Ramos (cell line): ENCODE data around the gene CDC5L.

ENCODE experiments used
- in situ Hi-C: fragments of 300-500 bp; cut with MboI; formaldehyde crosslinking; loops from one replicate; pipeline ENCODE4 v1.14.3; 2022; ENCODE audit warnings: low sequenced_read_pairs; ENCODE audit not compliant: unreplicated experiment

The CDC5L gene

GRCh38 chr6:44409207-44409794 lies 21.8 kb downstream of the CDC5L start:
- in situ Hi-C loops: no loop called here

- in situ Hi-C loops: no loop called here
These were observed 22.9 kb downstream of the CDC5L start for GRCh38 chr6:44410363-44410762.

- in situ Hi-C loops: no loop called here
These were observed 23.6 kb downstream of the CDC5L start for GRCh38 chr6:44411141-44411540.

GRCh38 chr6:44415449-44415848 lies 27.9 kb downstream of the CDC5L start:
- in situ Hi-C loops: no loop called here

GRCh38 chr6:44415873-44416502 lies 28.5 kb downstream of the CDC5L start:
- in situ Hi-C loops: no loop called here

- in situ Hi-C loops: no loop called here
These were observed 35.0 kb downstream of the CDC5L start for GRCh38 chr6:44422531-44422930.

- in situ Hi-C loops: no loop called here
These were observed 35.8 kb downstream of the CDC5L start for GRCh38 chr6:44423306-44423705.

GRCh38 chr6:44425951-44426350 lies 38.4 kb downstream of the CDC5L start:
- in situ Hi-C loops: no loop called here

GRCh38 chr6:44428682-44429081 lies 41.2 kb downstream of the CDC5L start:
- in situ Hi-C loops: no loop called here

- in situ Hi-C loops: no loop called here
These were observed 42.8 kb downstream of the CDC5L start for GRCh38 chr6:44430326-44430725.

- in situ Hi-C loops: no loop called here
These were observed 43.7 kb downstream of the CDC5L start for GRCh38 chr6:44431118-44431725.

GRCh38 chr6:44432227-44432626 lies 44.7 kb downstream of the CDC5L start:
- in situ Hi-C loops: no loop called here

GRCh38 chr6:44432726-44433125 lies 45.2 kb downstream of the CDC5L start:
- in situ Hi-C loops: no loop called here

GRCh38 chr6:44435500-44435899 lies 48.0 kb downstream of the CDC5L start:
- in situ Hi-C loops: no loop called here

- in situ Hi-C loops: no loop called here
These were observed 51.3 kb downstream of the CDC5L start for GRCh38 chr6:44438827-44439226.

GRCh38 chr6:44439270-44440045 lies 52.0 kb downstream of the CDC5L start:
- in situ Hi-C loops: no loop called here

- in situ Hi-C loops: no loop called here
These were observed 53.8 kb downstream of the CDC5L start for GRCh38 chr6:44441091-44441855.

- in situ Hi-C loops: no loop called here
These were observed 54.7 kb downstream of the CDC5L start for GRCh38 chr6:44442236-44442635.

- in situ Hi-C loops: no loop called here
These were observed 55.4 kb downstream of the CDC5L start for GRCh38 chr6:44442833-44443444.

GRCh38 chr6:44444853-44445252 lies 57.3 kb downstream of the CDC5L start:
- in situ Hi-C loops: no loop called here
